HEK293T (cell line): ENCODE measurements around the gene ZDHHC14.

Source experiments
- CTCF ChIA-PET: fragments of 350-600 bp; formaldehyde crosslinking; extraction: SDS; loops from one replicate; lab custom pipeline; 2021; ENCODE audit warnings: antibody characterized with exemption, inconsistent platforms; lab: Yijun Ruan, JAX
- POLR2A ChIA-PET: fragments of 350-600 bp; formaldehyde crosslinking; extraction: SDS; loops from one replicate; lab custom pipeline; 2020; ENCODE audit warnings: antibody characterized with exemption, inconsistent platforms; lab: Yijun Ruan, JAX
- DNase-seq: peaks from one replicate; pipeline ENCODE4 v3.0.0; 2012; ENCODE audit warnings: mixed read lengths; ENCODE audit errors: extremely low spot score
- ARNT ChIP-seq: fragments of 450-650 bp; IDR thresholded peaks from 2 replicates; pipeline ENCODE4 v1.6.1; 2017; ENCODE audit warnings: mild to moderate bottlenecking
- BHLHE40 ChIP-seq: fragments of 450-650 bp; IDR thresholded peaks from 2 replicates; pipeline ENCODE4 v1.6.1; 2016; ENCODE audit warnings: mild to moderate bottlenecking, moderate library complexity, borderline replicate concordance
- CTBP1 ChIP-seq: fragments of 450-650 bp; IDR thresholded peaks from 2 replicates; pipeline ENCODE4 v1.6.1; 2016; ENCODE audit warnings: borderline replicate concordance
- ELF4 ChIP-seq: fragments of 450-650 bp; IDR thresholded peaks from 2 replicates; pipeline ENCODE4 v1.6.1; 2017; ENCODE audit warnings: antibody characterized with exemption
- FOXA1 ChIP-seq: fragments of 450-650 bp; IDR thresholded peaks from 2 replicates; pipeline ENCODE4 v1.6.1; 2016; ENCODE audit warnings: mild to moderate bottlenecking
- FOXK2 ChIP-seq: fragments of 450-650 bp; IDR thresholded peaks from 2 replicates; pipeline ENCODE4 v1.6.1; 2016; ENCODE audit warnings: mild to moderate bottlenecking
- FOXM1 ChIP-seq: fragments of 450-650 bp; IDR thresholded peaks from 2 replicates; pipeline ENCODE4 v1.6.1; 2017; ENCODE audit warnings: mild to moderate bottlenecking, borderline replicate concordance
- HDGF ChIP-seq: fragments of 450-650 bp; IDR thresholded peaks from 2 replicates; pipeline ENCODE4 v1.6.1; 2017; ENCODE audit warnings: antibody characterized with exemption, borderline replicate concordance
- L3MBTL2 ChIP-seq: fragments of 450-650 bp; conservative IDR thresholded peaks from 2 replicates; pipeline ENCODE4 v1.6.1; 2016; ENCODE audit warnings: mild to moderate bottlenecking
- LEF1 ChIP-seq: fragments of 450-650 bp; IDR thresholded peaks from 2 replicates; pipeline ENCODE4 v1.6.1; 2017; ENCODE audit warnings: mild to moderate bottlenecking, borderline replicate concordance
- NFRKB ChIP-seq: fragments of 450-650 bp; IDR thresholded peaks from 2 replicates; pipeline ENCODE4 v1.6.1; 2016; ENCODE audit warnings: mild to moderate bottlenecking, moderate library complexity
- PKNOX1 ChIP-seq: fragments of 450-650 bp; IDR thresholded peaks from 2 replicates; pipeline ENCODE4 v1.6.1; 2016
- SP1 ChIP-seq: fragments of 450-650 bp; IDR thresholded peaks from 2 replicates; pipeline ENCODE4 v1.6.1; 2017
- SUZ12 ChIP-seq: fragments of 450-650 bp; IDR thresholded peaks from 2 replicates; pipeline ENCODE4 v1.6.1; 2016; ENCODE audit warnings: mild to moderate bottlenecking
- TARDBP ChIP-seq: fragments of 450-650 bp; IDR thresholded peaks from 2 replicates; pipeline ENCODE4 v1.6.1; 2016
- ZNF384 ChIP-seq: fragments of 450-650 bp; IDR thresholded peaks from 2 replicates; pipeline ENCODE4 v1.6.1; 2016

Gene ZDHHC14

GRCh38 chr6:157615420-157615769, 234.4 kb downstream of the ZDHHC14 start:
- TF ChIP-seq ZNF384 (no peak), FOXM1 (no peak), FOXA1 (no peak), L3MBTL2 (no peak), PKNOX1 (no peak), ELF4 (no peak), BHLHE40 (no peak), HDGF (no peak), SUZ12 (no peak), NFRKB (no peak), ARNT (no peak), CTBP1 (no peak), TARDBP (no peak), LEF1 (no peak), SP1 (no peak), FOXK2 (no peak)
- DNase-seq = no peak
- POLR2A ChIA-PET = interaction anchor here (2.2 kb wide), 1 partner anchor 236 kb away, joined by 8 read pairs; no protein-coding TSS in a partner anchor
- CTCF ChIA-PET = interaction anchor here (0.8 to 2.9 kb wide), 3 partner anchors 51 to 301 kb away, joined by 3 to 10 read pairs (median 4); partner anchors contain the start of gene TMEM242

- TF ChIP-seq PKNOX1 = no peak
- no peak for TF ChIP-seq SP1
- TF ChIP-seq CTBP1 = no peak
- TF ChIP-seq NFRKB = no peak
- TF ChIP-seq LEF1 = no peak
- no peak for TF ChIP-seq SUZ12
- TF ChIP-seq FOXA1 = no peak
- TF ChIP-seq FOXK2 = no peak
- TF ChIP-seq FOXM1 = no peak
- no peak for TF ChIP-seq L3MBTL2
- ChIA-PET CTCF (interaction anchor here (0.8 to 1.2 kb wide), 3 partner anchors 37 to 292 kb away, joined by 3 to 5 read pairs (median 4); partner anchors contain the start of gene TMEM242), POLR2A (interaction anchor here (2.2 kb wide), 1 partner anchor 236 kb away, joined by 8 read pairs; no protein-coding TSS in a partner anchor)
- DNase-seq = no peak
These were observed 235.0 kb downstream of the ZDHHC14 start for GRCh38 chr6:157615951-157616350.

- no peak for TF ChIP-seq TARDBP
- TF ChIP-seq ARNT = no peak
- TF ChIP-seq NFRKB = no peak
- no peak for TF ChIP-seq SP1
- TF ChIP-seq BHLHE40 = no peak
- TF ChIP-seq CTBP1 = no peak
- TF ChIP-seq FOXM1 = no peak
- TF ChIP-seq PKNOX1 = no peak
- no peak for TF ChIP-seq HDGF
- no peak for TF ChIP-seq SUZ12
- TF ChIP-seq LEF1 = no peak
- TF ChIP-seq ZNF384 = no peak
- no peak for TF ChIP-seq ELF4
- no peak for TF ChIP-seq L3MBTL2
- TF ChIP-seq FOXA1 = no peak
- TF ChIP-seq FOXK2 = no peak
- DNase-seq = no peak
- POLR2A ChIA-PET = no interaction called here
- CTCF ChIA-PET = no interaction called here
These were observed 240.0 kb downstream of the ZDHHC14 start for GRCh38 chr6:157620944-157621343.

GRCh38 chr6:157621406-157621805, 240.4 kb downstream of the ZDHHC14 start:
- DNase-seq = no peak
- ChIA-PET CTCF (no interaction called here), POLR2A (interaction anchor here (1.1 kb wide), 1 partner anchor 299 kb away, joined by 3 read pairs; no protein-coding TSS in a partner anchor)
- TF ChIP-seq TARDBP (no peak), ARNT (no peak), NFRKB (no peak), FOXK2 (no peak), BHLHE40 (no peak), ZNF384 (no peak), ELF4 (no peak), LEF1 (no peak), FOXM1 (no peak), FOXA1 (no peak), L3MBTL2 (no peak), SP1 (no peak), SUZ12 (no peak), CTBP1 (no peak), HDGF (no peak), PKNOX1 (no peak)

GRCh38 chr6:157622427-157622826, 241.4 kb downstream of the ZDHHC14 start:
- CTCF ChIA-PET = no interaction called here

More at GRCh38 chr6:157622427-157622826, 241.4 kb downstream of the ZDHHC14 start:
- no peak for TF ChIP-seq FOXM1
- no peak for TF ChIP-seq ARNT
- no peak for TF ChIP-seq PKNOX1
- TF ChIP-seq CTBP1 = no peak
- no peak for DNase-seq
- POLR2A ChIA-PET = interaction anchor here (1.1 kb wide), 1 partner anchor 300 kb away, joined by 3 read pairs; no protein-coding TSS in a partner anchor
